OCI-LY7 (cell line): ENCODE measurements around the gene FARSA. TPM values are rescaled to one million over a fixed set of nuclear protein-coding genes. Genes with fewer than 3 reads are reported as not detected.
"Not testable (repeated sequence)": the region's sequence is repeated elsewhere in the genome, so short reads cannot be mapped to it uniquely, and the experiment has no call there.

Experiments used
- BruUV-seq: library from RNA; stranded (reverse); fragments of 400-500 nt; replicated peaks from 2 replicates; lab custom pipeline; 2021; lab: Mats Ljungman, UMichigan
- CTCF ChIA-PET: fragments of 300-600 bp; sonication (Branson Sonifier 250); formaldehyde crosslinking; loops from one replicate; lab custom pipeline; 2022; ENCODE audit warnings: antibody characterized with exemption; ENCODE audit not compliant: unreplicated experiment; lab: Charles Lee
- POLR2A ChIA-PET: fragments of 300-600 bp; sonication (Branson Sonifier 250); formaldehyde crosslinking; loops from one replicate; lab custom pipeline; 2022; ENCODE audit warnings: antibody characterized with exemption; lab: Charles Lee
- DNase-seq: peaks from one replicate; pipeline ENCODE4 v3.0.0-alpha.2; 2015; ENCODE audit warnings: low spot score
- H2AFZ ChIP-seq: fragments of 200-600 bp; sonication (generic), shearing (Covaris generic); 2 replicates; pipeline ENCODE4 v1.6.1; 2014; ENCODE audit warnings: mild to moderate bottlenecking, antibody characterized with exemption, low read length, moderate library complexity
- H3K27ac ChIP-seq: fragments of 200-600 bp; sonication (generic); 2 replicates; pipeline ENCODE4 v1.5.1; 2014; ENCODE audit warnings: mixed run types, low read depth, mild to moderate bottlenecking, moderate library complexity, low read length, inconsistent platforms; ENCODE audit not compliant: poor library complexity, severe bottlenecking
- H3K36me3 ChIP-seq: fragments of 200-600 bp; sonication (generic); 2 replicates; pipeline ENCODE4 v1.6.1; 2014; ENCODE audit warnings: mild to moderate bottlenecking, antibody characterized with exemption, low read length, moderate library complexity, mixed read lengths; ENCODE audit not compliant: insufficient read depth
- H3K4me1 ChIP-seq: fragments of 200-600 bp; sonication (generic); 2 replicates; pipeline ENCODE4 v1.5.1; 2014; ENCODE audit warnings: mild to moderate bottlenecking, low read length; ENCODE audit not compliant: insufficient read depth, poor library complexity, severe bottlenecking
- H3K4me2 ChIP-seq: fragments of 200-600 bp; sonication (generic); 2 replicates; pipeline ENCODE4 v1.6.1; 2014; ENCODE audit warnings: mild to moderate bottlenecking, low read length
- H3K4me3 ChIP-seq: fragments of 200-600 bp; sonication (generic); 2 replicates; pipeline ENCODE4 v1.5.1; 2014; ENCODE audit warnings: mild to moderate bottlenecking, low read depth, low read length; ENCODE audit not compliant: poor library complexity, severe bottlenecking
- H3K79me2 ChIP-seq: fragments of 200-600 bp; sonication (generic); 2 replicates; pipeline ENCODE4 v1.6.1; 2016; ENCODE audit warnings: low read depth, mild to moderate bottlenecking, low read length, moderate library complexity, mixed read lengths; ENCODE audit not compliant: insufficient read depth
- H3K9me2 ChIP-seq: fragments of 200-600 bp; sonication (generic); 2 replicates; pipeline ENCODE4 v1.6.1; 2016; ENCODE audit warnings: mild to moderate bottlenecking, low read length, mixed read lengths; ENCODE audit not compliant: insufficient read depth
- H3K9me3 ChIP-seq: fragments of 200-600 bp; sonication (generic); 2 replicates; pipeline ENCODE4 v1.6.1; 2014; ENCODE audit warnings: mild to moderate bottlenecking, mixed run types, low read length, mixed read lengths
- H4K20me1 ChIP-seq: fragments of 200-600 bp; sonication (generic); 2 replicates; pipeline ENCODE4 v1.6.1; 2014; ENCODE audit warnings: mild to moderate bottlenecking, antibody characterized with exemption, low read length, moderate library complexity, mixed read lengths; ENCODE audit not compliant: insufficient read depth
- EZH2phosphoT487 ChIP-seq: fragments of 200-600 bp; sonication (generic); IDR thresholded peaks from 2 replicates; pipeline ENCODE4 v1.6.1; 2018; ENCODE audit warnings: low read depth, borderline replicate concordance, mild to moderate bottlenecking, mixed run types, antibody characterized with exemption, low read length, moderate library complexity, mixed read lengths
- intact Hi-C: fragments of 100-400 bp; cut with micrococcal nuclease; formaldehyde crosslinking; loops from one replicate; pipeline ENCODE4 v1.10.0; 2022; ENCODE audit not compliant: unreplicated experiment
- total RNA-seq, 2 experiments: library from RNA; depleted of rRNA in 1 of 2; stranded (reverse); fragments of >200 nt in 1 of 2; shearing (Covaris generic) in 1 of 2; gene quantifications; 2 replicates each; pipeline ENCODE4 v1.2.3, GENCODE V29; 2014 to 2022
- TF ChIP-seq, protein P1 (sequence below): fragments of 200-600 bp; sonication (generic); conservative IDR thresholded peaks from 2 replicates; pipeline ENCODE4 v1.5.1; 2014; ENCODE audit warnings: mild to moderate bottlenecking, antibody characterized with exemption, low read length, moderate library complexity, mixed read lengths

Gene FARSA
- total RNA-seq, 2 experiments from 2014 or later = 117 to 135 TPM

DNA sequence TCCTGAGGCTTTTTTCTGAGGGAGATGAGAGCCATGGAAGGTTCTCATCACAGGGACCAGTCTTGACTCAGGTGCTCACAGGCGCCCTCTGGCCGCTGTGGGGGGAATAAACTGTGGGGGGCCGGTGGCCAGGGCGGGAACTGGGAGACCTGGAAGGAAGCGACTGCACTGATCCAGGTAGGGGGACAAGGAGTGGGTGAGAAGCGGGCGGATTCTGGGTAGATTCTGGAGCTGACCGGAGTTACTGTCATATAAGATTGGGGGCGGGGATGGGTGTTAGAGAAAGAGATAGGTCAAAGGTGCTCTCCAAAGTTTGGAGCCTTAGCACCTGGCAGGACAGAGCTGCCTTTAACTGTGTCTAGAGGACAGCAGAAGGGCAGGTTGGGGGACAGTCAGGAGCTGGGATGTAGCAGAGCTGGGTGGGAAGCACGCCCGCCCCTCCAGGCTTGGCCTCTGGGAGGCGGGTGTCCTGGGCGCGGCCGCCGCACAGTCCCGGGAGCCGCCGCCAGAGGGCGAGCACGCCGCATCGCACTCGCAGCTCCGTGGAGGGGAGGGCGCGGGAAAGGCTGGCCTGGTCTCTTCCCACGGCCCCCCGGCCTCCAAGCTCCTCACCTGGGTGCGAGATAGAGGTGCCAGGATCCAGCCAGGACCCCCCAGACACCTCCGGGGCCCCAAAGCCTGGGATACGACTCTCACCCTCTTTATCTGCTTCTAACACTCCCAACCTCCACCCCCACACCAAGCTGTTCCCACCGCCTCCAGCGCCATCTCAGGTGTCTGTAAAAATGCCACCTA lies 31.7 kb upstream of the FARSA start:
- BruUV-seq = no TSS peak
- Histone ChIP-seq H4K20me1 (no peaks in the 10 kb centered on the region), H3K4me1 (peaks cover 6% of the 10 kb centered on the region), H3K79me2 (no peaks in the 10 kb centered on the region), H2AFZ (peak overlapping the region; percentile 94), H3K27ac (peak overlapping the region; percentile 54), H3K4me3 (peak overlapping the region; percentile 65), H3K9me3 (no peaks in the 10 kb centered on the region), H3K4me2 (peak overlapping the region; percentile 74), H3K9me2 (no peaks in the 10 kb centered on the region), H3K36me3 (no peaks in the 10 kb centered on the region)
- ChIA-PET CTCF (interaction anchor here (0.5 to 1.9 kb wide), 13 partner anchors 11 to 221 kb away, joined by 3 to 13 read pairs (median 5); partner anchors contain the start of genes FARSA and GCDH), POLR2A (interaction anchor here (0.6 to 1.0 kb wide), 4 partner anchors 10 to 75 kb away, joined by 3 to 4 read pairs (median 4); partner anchors contain the start of gene GCDH)
- intact Hi-C loops = loop anchor here (1.0 kb wide), 1 partner anchor 80 kb away; no protein-coding TSS in a partner anchor
- TF ChIP-seq, protein P1, sequence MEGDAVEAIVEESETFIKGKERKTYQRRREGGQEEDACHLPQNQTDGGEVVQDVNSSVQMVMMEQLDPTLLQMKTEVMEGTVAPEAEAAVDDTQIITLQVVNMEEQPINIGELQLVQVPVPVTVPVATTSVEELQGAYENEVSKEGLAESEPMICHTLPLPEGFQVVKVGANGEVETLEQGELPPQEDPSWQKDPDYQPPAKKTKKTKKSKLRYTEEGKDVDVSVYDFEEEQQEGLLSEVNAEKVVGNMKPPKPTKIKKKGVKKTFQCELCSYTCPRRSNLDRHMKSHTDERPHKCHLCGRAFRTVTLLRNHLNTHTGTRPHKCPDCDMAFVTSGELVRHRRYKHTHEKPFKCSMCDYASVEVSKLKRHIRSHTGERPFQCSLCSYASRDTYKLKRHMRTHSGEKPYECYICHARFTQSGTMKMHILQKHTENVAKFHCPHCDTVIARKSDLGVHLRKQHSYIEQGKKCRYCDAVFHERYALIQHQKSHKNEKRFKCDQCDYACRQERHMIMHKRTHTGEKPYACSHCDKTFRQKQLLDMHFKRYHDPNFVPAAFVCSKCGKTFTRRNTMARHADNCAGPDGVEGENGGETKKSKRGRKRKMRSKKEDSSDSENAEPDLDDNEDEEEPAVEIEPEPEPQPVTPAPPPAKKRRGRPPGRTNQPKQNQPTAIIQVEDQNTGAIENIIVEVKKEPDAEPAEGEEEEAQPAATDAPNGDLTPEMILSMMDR = peak; percentile 95
- TF ChIP-seq EZH2phosphoT487 = no peak
- peak; percentile 85 for DNase-seq

DNA sequence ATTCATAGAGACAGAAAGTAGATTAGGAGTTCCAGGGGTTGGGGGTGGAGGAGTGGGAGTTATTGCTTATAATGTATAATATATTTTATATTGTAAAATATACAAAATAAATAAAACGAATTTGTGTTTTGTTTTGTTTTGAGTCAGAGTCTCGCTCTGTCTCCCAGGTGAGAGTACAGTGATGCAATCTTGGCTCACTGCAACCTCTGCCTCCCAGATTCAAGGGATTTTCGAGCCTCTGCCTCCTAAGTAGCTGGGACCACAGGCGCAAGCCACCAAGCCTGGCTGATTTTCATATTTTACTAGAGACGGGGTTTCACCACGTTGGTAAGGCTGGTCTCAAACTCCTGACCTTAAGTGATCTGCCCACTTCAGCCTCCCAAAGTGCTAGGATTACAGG lies 26.0 kb upstream of the FARSA start:
- intact Hi-C loops = loop anchor here (5.0 kb wide), 1 partner anchor 67 kb away; the partner anchor contains the start of gene GCDH
- no peak overlapping the region for H2AFZ ChIP-seq
- DNase-seq = no peak
- no peak for TF ChIP-seq EZH2phosphoT487
- TF ChIP-seq, protein P1 = no peak
- H3K27ac ChIP-seq = no peak overlapping the region
- peaks cover 24% of the 10 kb centered on the region for H3K4me1 ChIP-seq
- H3K9me2 ChIP-seq = no peaks in the 10 kb centered on the region
- BruUV-seq = no TSS peak
- POLR2A ChIA-PET = no interaction called here
- H4K20me1 ChIP-seq = no peaks in the 10 kb centered on the region
- CTCF ChIA-PET = no interaction called here
- no peaks in the 10 kb centered on the region for H3K9me3 ChIP-seq
- no peak overlapping the region for H3K4me3 ChIP-seq
- H3K79me2 ChIP-seq = peaks cover 33% of the 10 kb centered on the region; the same call in 1 of the 2 replicates
- H3K4me2 ChIP-seq = no peak overlapping the region
- peaks cover 9% of the 10 kb centered on the region; the same call in 1 of the 2 replicates for H3K36me3 ChIP-seq

DNA sequence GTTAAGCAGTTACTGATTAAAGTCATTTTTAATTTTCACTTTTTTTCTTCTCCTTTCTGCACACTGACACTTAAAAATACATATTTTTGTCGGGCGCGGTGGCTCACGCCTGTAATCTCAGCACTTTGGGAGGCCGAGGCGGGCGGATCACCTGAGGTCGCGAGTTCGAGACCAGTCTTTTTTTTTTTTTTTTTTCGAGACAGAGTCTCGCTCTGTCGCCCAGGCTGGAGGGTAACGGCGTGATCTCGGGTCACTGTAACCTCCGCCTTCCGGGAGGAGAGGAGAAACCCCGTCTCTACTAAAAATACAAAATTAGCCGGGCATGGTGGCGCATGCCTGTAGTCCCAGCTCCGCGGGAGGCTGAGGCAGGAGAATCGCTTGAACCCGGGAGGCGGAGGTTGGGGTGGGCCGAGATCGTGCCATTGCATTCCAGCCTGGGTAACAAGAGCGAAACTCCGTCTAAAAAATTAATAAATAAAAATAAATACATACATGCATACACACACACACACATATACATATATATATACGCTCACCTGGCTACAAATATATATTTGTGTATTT lies 24.0 kb upstream of the FARSA start:
- POLR2A ChIA-PET = interaction anchor here (0.7 kb wide), 1 partner anchor 111 kb away, joined by 6 read pairs; no protein-coding TSS in a partner anchor
- BruUV-seq, CTCF ChIA-PET, H3K9me3 ChIP-seq, H4K20me1 ChIP-seq, H3K9me2 ChIP-seq: not testable (repeated sequence)
- H3K27ac ChIP-seq = peak overlapping the region; percentile 84
- peaks cover 35% of the 10 kb centered on the region; the same call in 1 of the 2 replicates for H3K79me2 ChIP-seq
- H3K4me3 ChIP-seq = peak overlapping the region; percentile 78
- H2AFZ ChIP-seq = peak overlapping the region; percentile 79
- intact Hi-C loops = loop anchor here (5.0 kb wide), 1 partner anchor 65 kb away; the partner anchor contains the start of gene GCDH
- H3K4me1 ChIP-seq = peaks cover 38% of the 10 kb centered on the region
- H3K4me2 ChIP-seq = peak overlapping the region; percentile 56
- DNase-seq = peak; percentile 71
- peaks cover 28% of the 10 kb centered on the region for H3K36me3 ChIP-seq
